ENCODE data around the gene MIGA2. TPM values are rescaled to one million over a fixed set of nuclear protein-coding genes. Genes with fewer than 3 reads are reported as not detected.
A peak's percentile ranks its signal among the peaks of the same experiment; 100 is the strongest.

The MIGA2 gene
- polyA plus RNA-seq, 2 of the 4 experiments (the other 2 are of a cell fraction), result 6.4 to 16.1 TPM

DNA sequence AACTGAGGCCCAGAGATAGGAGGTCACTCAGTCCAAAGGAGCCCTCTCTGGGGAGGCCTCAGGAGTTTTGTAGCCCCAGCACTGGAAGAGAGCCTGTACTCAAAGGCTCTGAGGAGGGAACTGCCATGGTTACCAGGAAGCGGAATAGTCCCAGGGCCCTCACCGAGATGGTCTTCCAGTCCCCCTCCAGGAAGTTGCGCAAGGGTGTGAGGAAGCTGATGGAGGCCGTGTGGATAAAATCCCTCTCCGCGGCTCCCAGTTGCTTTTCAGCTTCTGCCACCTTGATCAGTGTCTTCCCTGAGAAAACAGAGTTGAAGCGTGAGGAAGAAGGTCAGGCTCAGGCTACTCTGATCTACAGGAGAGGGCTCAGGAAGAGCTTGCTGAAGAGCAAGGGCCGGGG is 21.8 kb upstream of the MIGA2 start:
- FAIRE-seq (no peak), ATAC-seq (no peak), DNase-seq (ENCODE audit: low read depth in 1 of 2, low spot score in 1 of 2) (no peak)
- H3K4me3 ChIP-seq, result no peak overlapping the region
- POLR2A ChIA-PET, result no interaction called here
- H3K4me1 ChIP-seq, result no peaks in the 10 kb centered on the region
- CTCF ChIA-PET, result interaction anchor here (1.0 to 12.3 kb wide), 5 partner anchors 8 to 653 kb away, joined by 3 to 136 read pairs (median 3); partner anchors contain the start of gene SH3GLB2
- H3K27ac ChIP-seq, result no peak overlapping the region
- no peaks in the 10 kb centered on the region for H3K9me3 ChIP-seq
- H3K4me2 ChIP-seq, result no peak overlapping the region
- TF ChIP-seq CEBPB (IDR thresholded peaks at IDR 0.05) (0 out of 4 replicates have a peak, but pooled peaks of 1 of the 2 experiments have one; percentile 25), KDM1A (IDR thresholded peaks at IDR 0.05; ENCODE audit: low read depth) (no peak)
- 96% methylated on average over 8 of the region's 8 CpGs for WGBS (ENCODE audit: missing lambda C conversion rate)

DNA sequence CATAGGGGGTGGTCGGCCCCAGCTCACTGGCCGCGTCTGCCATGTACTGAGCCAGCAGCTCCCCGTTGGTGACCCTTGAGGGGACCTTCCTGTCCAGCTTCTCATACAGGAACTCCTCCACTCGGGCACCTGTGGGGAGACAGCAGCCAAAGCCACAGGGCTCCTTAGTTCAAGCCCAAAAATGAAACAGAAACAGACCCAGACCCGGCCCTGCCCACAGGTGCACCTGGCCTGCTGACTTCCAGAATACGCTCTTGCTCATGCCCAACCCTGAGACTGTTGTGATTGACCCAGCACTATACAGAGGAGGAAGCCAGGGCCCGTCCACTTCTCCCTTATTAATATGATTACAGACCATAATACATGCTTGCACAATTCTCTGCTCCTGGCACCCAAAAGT is 15.3 kb upstream of the MIGA2 start:
- ChIA-PET POLR2A (no interaction called here), CTCF (interaction anchor here (0.7 to 12.3 kb wide), 4 partner anchors 15 to 180 kb away, joined by 3 to 136 read pairs (median 4); no protein-coding TSS in a partner anchor)
- no peaks in the 10 kb centered on the region for H3K9me3 ChIP-seq
- ATAC-seq (no peak), FAIRE-seq (no peak), DNase-seq (ENCODE audit: low read depth in 1 of 2, low spot score in 1 of 2) (no peak)
- WGBS (ENCODE audit: missing lambda C conversion rate), result 83% methylated on average over 8 of the region's 8 CpGs
- no peak overlapping the region for H3K4me2 ChIP-seq
- H3K27ac ChIP-seq, result no peak overlapping the region
- no peak overlapping the region for H3K4me3 ChIP-seq
- TF ChIP-seq KDM5A (IDR thresholded peaks at IDR 0.05) (no peak), FOXS1 (CRISPR knock-in tag; IDR thresholded peaks at IDR 0.05) (no peak), RCOR1 (IDR thresholded peaks at IDR 0.05; ENCODE audit: low read depth, low read length) (no peak), TP53 (CRISPR knock-in tag; IDR thresholded peaks at IDR 0.05) (no peak), CBX2 (IDR thresholded peaks at IDR 0.05; ENCODE audit: borderline replicate concordance, low read depth) (no peak)
- TF ChIP-seq, protein P1, sequence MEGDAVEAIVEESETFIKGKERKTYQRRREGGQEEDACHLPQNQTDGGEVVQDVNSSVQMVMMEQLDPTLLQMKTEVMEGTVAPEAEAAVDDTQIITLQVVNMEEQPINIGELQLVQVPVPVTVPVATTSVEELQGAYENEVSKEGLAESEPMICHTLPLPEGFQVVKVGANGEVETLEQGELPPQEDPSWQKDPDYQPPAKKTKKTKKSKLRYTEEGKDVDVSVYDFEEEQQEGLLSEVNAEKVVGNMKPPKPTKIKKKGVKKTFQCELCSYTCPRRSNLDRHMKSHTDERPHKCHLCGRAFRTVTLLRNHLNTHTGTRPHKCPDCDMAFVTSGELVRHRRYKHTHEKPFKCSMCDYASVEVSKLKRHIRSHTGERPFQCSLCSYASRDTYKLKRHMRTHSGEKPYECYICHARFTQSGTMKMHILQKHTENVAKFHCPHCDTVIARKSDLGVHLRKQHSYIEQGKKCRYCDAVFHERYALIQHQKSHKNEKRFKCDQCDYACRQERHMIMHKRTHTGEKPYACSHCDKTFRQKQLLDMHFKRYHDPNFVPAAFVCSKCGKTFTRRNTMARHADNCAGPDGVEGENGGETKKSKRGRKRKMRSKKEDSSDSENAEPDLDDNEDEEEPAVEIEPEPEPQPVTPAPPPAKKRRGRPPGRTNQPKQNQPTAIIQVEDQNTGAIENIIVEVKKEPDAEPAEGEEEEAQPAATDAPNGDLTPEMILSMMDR (IDR thresholded peaks at IDR 0.05), result no peak
- TF ChIP-seq, protein P2, sequence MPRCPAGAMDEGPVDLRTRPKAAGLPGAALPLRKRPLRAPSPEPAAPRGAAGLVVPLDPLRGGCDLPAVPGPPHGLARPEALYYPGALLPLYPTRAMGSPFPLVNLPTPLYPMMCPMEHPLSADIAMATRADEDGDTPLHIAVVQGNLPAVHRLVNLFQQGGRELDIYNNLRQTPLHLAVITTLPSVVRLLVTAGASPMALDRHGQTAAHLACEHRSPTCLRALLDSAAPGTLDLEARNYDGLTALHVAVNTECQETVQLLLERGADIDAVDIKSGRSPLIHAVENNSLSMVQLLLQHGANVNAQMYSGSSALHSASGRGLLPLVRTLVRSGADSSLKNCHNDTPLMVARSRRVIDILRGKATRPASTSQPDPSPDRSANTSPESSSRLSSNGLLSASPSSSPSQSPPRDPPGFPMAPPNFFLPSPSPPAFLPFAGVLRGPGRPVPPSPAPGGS (IDR thresholded peaks at IDR 0.05), result no peak
- peaks cover 6% of the 10 kb centered on the region; the same call in 2 of the 3 replicates for H3K4me1 ChIP-seq

DNA sequence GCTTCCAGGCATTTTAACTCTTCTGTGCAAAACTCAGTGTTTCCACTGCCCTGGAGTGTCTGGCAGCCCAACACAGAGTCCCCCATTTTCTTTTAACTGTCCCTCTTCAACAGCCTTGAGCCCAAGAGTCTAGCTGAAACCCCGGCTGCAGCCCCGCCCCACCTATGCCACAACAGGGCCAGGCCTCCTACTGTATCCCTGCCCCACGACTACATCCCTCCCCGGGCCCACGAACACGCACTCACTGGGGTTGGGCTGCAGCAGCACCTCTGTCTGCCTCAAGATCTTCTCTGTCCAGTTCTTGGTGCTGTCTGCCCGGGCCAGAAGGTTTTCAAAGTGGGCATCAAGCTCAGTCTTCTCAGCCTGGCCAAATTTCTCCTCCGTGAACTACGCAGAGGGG is 14.4 kb upstream of the MIGA2 start:
- H3K27ac ChIP-seq, result no peak overlapping the region
- peaks cover 15% of the 10 kb centered on the region for H3K4me1 ChIP-seq
- ATAC-seq (no peak), DNase-seq (ENCODE audit: low read depth in 1 of 2, low spot score in 1 of 2) (no peak), FAIRE-seq (no peak)
- CTCF ChIA-PET, result interaction anchor here (0.7 to 12.3 kb wide), 4 partner anchors 16 to 181 kb away, joined by 3 to 136 read pairs (median 4); no protein-coding TSS in a partner anchor
- POLR2A ChIA-PET, result no interaction called here
- no peaks in the 10 kb centered on the region for H3K9me3 ChIP-seq
- H3K4me3 ChIP-seq, result no peak overlapping the region
- WGBS (ENCODE audit: missing lambda C conversion rate), result 90% methylated on average over 8 of the region's 9 CpGs
- TF ChIP-seq ESRRA (IDR thresholded peaks at IDR 0.05; ENCODE audit: borderline replicate concordance, low read length) (no peak), CEBPB (IDR thresholded peaks at IDR 0.05) (no peak), EP300 (IDR thresholded peaks at IDR 0.05) (no peak), PHF8 (IDR thresholded peaks at IDR 0.05; ENCODE audit: borderline replicate concordance, low read depth) (no peak), HOXA7 (CRISPR knock-in tag; IDR thresholded peaks at IDR 0.05) (no peak), TFCP2L1 (CRISPR knock-in tag; IDR thresholded peaks at IDR 0.05) (no peak), POLR2AphosphoS2 (conservative IDR thresholded peaks at IDR 0.05; ENCODE audit: low read length) (no peak), ZC3H11A (IDR thresholded peaks at IDR 0.05) (no peak), FOXS1 (CRISPR knock-in tag; IDR thresholded peaks at IDR 0.05) (no peak)
- H3K4me2 ChIP-seq, result no peak overlapping the region

Measured in A549 (cell line).